Epithelial cell of esophagus (primary cell): Measurements from ENCODE around the gene BOLA1.
"Not testable (repeated sequence)": the region's sequence is repeated elsewhere in the genome, so short reads cannot be mapped to it uniquely, and the experiment has no call there.

Source experiments
- DNase-seq: peaks from one replicate; pipeline ENCODE4 v3.0.0; 2010; ENCODE audit warnings: low read depth
- H3K4me3 ChIP-seq: 2 replicates; pipeline ENCODE4 v1.5.1; 2011; ENCODE audit warnings: mild to moderate bottlenecking, low read length, control low read depth
- TF ChIP-seq, protein P1 (sequence below): IDR thresholded peaks from 2 replicates; pipeline ENCODE4 v1.5.1; 2011; ENCODE audit warnings: low read depth, mild to moderate bottlenecking, low read length, control low read depth, inconsistent platforms; ENCODE audit not compliant: insufficient read depth; ENCODE audit errors: missing control alignments

BOLA1 gene

DNA sequence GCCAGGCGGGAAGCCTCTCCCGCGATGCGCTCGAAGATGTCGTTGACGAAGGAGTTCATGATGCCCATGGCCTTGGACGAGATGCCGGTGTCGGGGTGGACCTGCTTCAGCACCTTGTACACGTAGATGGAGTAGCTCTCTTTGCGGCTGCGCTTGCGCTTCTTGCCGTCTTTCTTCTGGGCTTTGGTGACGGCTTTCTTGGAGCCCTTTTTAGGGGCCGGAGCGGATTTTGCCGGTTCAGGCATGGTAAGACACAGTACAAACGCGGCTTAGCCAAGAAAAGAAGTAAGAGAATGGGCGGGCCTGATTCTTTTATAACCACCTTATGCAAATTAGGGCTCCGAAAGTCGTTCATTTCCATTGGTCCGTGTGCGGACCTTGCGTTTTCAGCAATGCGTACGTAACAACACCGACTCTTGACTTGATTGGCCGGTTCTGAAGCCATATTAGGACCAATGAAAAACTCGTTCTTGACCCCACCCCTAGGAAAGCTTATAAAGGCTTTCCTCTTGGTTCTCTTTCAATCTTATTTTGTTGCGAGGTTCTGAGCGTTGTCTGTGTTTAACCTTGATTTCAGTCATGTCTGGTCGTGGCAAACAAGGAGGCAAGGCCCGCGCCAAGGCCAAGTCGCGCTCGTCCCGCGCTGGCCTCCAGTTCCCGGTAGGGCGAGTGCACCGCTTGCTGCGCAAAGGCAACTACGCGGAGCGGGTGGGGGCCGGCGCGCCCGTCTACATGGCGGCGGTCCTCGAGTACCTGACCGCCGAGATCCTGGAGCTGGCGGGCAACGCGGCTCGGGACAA, 12.8 kb upstream of the BOLA1 start:
- DNase-seq, result peak; percentile 99
- peak overlapping the region; percentile 91 for H3K4me3 ChIP-seq
- TF ChIP-seq, protein P1, sequence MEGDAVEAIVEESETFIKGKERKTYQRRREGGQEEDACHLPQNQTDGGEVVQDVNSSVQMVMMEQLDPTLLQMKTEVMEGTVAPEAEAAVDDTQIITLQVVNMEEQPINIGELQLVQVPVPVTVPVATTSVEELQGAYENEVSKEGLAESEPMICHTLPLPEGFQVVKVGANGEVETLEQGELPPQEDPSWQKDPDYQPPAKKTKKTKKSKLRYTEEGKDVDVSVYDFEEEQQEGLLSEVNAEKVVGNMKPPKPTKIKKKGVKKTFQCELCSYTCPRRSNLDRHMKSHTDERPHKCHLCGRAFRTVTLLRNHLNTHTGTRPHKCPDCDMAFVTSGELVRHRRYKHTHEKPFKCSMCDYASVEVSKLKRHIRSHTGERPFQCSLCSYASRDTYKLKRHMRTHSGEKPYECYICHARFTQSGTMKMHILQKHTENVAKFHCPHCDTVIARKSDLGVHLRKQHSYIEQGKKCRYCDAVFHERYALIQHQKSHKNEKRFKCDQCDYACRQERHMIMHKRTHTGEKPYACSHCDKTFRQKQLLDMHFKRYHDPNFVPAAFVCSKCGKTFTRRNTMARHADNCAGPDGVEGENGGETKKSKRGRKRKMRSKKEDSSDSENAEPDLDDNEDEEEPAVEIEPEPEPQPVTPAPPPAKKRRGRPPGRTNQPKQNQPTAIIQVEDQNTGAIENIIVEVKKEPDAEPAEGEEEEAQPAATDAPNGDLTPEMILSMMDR, result no peak

DNA sequence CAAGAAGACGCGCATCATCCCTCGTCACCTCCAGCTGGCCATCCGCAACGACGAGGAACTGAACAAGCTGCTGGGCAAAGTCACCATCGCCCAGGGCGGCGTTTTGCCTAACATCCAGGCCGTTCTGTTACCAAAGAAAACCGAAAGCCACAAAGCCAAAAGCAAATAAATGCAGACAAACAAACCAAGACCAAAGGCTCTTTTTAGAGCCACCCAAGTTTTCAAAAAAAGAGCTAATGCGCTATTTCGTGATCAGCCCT, 12.2 kb upstream of the BOLA1 start:
- peak overlapping the region; percentile 91 for H3K4me3 ChIP-seq
- not testable (repeated sequence) for DNase-seq

DNA sequence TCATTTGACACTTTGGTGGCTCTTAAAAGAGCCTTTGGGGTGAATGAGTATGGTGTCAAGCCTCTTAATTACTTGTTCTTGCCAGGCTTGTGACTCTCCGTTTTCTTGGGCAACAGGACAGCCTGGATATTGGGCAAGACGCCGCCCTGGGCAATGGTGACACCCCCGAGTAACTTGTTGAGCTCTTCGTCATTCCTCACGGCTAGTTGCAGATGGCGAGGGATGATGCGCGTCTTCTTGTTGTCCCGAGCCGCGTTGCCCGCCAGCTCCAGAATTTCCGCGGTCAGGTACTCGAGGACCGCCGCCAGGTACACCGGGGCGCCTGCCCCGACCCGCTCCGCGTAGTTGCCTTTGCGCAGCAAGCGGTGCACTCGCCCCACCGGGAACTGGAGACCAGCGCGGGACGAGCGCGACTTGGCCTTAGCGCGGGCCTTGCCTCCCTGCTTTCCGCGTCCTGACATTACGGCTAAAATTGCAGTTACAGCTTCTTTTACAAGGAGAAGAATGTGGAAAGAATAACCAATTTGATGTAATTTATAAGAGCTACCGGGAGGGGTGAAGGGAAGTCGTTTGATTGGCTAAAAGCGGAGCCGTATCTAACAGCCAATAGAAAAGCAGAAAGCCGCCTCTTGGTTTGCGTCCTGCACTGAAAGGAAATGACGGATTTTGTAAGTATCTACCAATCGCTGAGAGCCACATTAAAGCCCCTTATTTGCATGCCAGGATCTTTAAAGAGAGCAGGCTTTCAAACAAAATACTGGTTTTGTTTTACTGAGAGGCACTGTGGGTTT, 11.7 kb upstream of the BOLA1 start:
- DNase-seq, result peak; percentile 98
- peak overlapping the region; percentile 91 for H3K4me3 ChIP-seq
- TF ChIP-seq, protein P1, result no peak

- DNase-seq, result peak; percentile 87
- TF ChIP-seq, protein P1, result peak; percentile 70
- peak overlapping the region; percentile 91 for H3K4me3 ChIP-seq
These were observed 10.9 kb upstream of the BOLA1 start for GRCh38 chr1:149888247-149888998.

DNA sequence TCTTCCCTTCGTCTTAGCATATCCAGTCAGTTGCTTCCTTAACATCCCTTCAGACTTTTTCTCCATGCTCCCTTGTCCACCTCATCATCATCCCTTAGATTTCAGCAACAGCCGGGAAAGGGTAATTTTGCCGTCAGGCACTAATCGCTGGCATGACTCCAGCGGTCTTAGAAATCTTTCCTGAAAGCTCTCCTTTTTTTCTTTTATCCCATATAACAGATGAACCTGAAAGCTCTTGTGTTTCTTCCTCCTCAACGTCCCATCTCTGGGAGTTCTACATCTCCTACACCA, 10.4 kb upstream of the BOLA1 start:
- peak overlapping the region; percentile 91 for H3K4me3 ChIP-seq
- peak; percentile 52 for DNase-seq
- TF ChIP-seq, protein P1, result no peak

DNA sequence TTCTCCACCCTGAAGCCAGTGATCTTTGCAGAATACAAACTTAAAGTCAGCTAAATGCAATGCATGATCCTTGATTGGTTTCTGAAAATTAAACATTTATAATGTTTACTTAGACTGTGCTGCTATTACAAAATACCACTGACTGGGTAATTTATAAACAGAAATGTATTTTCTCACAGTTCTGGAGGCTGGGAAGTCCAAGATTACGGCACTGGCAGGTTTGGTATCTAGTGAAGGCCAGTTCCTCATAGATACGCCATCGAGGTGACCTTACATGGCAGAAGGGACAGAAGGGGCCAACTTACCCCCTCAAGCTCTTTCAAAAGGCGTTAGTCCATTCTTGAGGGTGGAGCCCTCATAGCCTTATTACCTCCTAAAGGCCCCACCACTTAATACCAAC, 2.8 kb upstream of the BOLA1 start:
- TF ChIP-seq, protein P1, result no peak
- no peak for DNase-seq
- H3K4me3 ChIP-seq, result no peak overlapping the region

DNA sequence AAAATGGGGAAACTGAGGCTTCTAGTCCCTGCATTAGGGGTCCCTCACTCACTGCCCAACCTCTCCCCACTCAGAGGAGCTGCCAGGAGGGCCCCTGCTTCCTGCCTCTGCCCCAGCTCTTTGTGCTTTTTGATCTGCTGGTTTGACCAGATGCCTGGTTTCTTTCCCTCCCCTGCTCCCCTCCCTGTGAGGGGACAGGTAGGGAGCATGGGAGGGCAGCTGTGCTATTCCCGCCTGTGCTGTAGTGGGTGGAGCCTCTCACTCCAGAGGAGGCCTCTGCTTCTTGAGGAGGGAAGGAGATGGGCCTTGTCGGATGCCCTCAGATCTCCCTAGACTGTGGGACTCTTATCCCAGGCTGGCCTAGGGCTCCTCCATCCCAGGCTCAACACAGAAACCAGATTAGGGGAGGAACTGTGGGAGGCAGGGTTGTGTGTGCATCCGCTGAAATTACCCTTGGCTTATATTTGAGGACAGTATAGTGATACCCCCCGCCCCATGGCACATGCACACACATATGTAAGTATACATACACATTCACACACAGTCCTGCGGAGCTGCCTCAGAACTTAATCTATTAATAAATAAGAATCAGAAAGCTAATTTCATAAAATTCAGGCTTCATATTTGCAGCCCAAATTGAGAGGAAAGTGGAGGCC, 4.6 kb downstream of the BOLA1 start:
- no peak for DNase-seq
- H3K4me3 ChIP-seq, result no peak overlapping the region
- TF ChIP-seq, protein P1, result no peak
